GM21526 (cell line): ENCODE measurements around the gene FAU.
"Not testable (repeated sequence)": the region's sequence is repeated elsewhere in the genome, so short reads cannot be mapped to it uniquely, and the experiment has no call there.

Experiments used
- ATAC-seq: cut with Tn5 transposase; IDR thresholded peaks from one replicate; pipeline ENCODE4 v1.9.1; 2021; ENCODE audit warnings: moderate library complexity; ENCODE audit not compliant: unreplicated experiment, low FRiP score

FAU gene

DNA sequence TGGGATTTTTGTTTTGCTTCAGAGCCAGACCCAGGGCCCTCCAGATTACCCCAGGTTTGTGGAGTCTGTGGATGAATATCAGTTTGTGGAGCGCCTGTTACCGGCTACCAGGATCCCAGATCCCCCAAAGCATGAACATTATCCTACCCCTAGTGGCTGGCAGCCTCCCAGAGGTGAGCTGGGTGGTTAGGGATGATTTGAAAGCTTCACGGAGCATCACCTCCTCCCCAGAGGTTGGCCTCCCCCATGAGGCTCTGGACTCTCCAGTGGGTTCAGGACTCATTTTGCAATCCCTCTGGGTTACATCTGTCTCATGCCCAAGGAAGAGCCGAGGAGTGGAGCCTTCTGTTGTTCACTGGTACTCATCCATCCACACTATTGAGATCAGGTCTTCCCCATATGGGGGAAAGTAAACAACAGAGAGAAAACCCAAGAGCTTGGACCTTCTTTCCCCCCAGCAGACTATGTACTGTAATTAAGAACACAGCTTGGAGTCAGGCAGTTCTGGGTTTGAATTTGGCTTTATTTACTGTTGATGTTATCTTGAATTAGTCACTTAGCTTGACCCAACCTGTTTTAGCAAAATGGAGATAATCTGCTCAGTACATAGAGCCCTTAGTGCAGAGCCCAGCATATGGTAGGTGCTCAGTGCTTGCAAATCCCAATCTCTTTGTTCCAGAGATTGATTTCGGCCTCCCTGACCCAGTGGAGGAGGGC, 2.7 kb upstream of the FAU start:
- ATAC-seq, result no peak

DNA sequence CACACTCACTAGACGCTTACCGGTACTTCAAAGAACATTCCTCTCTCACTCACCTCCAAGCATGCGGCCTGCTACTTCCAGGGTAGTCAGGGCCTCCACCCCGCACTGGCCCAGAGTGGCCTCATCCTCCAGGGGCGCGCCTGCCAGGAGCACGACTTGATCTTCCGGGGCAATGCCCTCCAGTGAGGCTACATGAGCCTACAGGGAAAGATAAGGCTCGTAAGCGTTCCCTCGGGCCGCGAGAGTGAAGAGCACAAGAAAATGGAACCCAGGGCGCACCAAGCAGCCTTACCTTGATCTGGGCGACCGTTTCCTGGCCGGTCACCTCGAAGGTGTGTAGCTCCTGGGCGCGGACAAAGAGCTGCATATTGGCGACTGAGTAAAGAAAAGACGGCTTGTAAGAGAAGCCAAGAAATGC, 478 bp downstream of the FAU start:
- ATAC-seq, result no peak

DNA sequence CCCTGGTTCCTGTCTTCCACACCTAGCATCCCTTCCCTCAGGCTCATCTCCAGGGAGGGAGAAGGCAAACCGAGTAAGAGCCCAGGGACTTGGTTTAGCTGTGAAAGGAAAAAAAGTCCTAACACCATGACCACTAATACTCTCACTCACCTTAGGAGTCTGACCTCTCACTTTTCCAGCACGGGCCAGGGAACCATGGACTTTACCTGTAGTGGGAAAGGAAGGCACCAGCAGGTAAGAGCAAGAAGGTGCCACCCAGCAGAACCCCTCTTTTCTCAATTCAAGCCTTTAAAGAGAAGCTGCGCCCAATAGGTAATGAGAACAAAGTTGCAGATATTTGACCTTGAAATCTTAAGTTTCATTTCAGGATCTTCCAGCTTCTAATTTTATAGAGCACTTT, 1.1 kb downstream of the FAU start:
- ATAC-seq, result no peak

DNA sequence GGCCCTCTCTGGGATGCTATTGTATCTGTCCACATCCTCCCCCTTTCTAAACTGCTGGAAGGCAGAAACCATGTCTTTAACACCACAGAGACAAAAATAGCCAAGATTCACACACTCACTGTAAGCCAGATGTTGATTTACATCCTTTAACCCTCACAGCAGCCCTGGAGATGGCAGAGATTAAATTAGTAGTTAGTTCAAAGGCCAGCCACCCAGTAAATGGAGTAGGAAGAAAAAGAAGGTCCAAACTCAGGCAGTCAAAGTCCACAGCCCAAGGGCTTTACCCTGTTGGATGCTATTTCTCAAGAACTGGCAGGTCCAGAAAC, 2.3 kb downstream of the FAU start:
- no peak for ATAC-seq

DNA sequence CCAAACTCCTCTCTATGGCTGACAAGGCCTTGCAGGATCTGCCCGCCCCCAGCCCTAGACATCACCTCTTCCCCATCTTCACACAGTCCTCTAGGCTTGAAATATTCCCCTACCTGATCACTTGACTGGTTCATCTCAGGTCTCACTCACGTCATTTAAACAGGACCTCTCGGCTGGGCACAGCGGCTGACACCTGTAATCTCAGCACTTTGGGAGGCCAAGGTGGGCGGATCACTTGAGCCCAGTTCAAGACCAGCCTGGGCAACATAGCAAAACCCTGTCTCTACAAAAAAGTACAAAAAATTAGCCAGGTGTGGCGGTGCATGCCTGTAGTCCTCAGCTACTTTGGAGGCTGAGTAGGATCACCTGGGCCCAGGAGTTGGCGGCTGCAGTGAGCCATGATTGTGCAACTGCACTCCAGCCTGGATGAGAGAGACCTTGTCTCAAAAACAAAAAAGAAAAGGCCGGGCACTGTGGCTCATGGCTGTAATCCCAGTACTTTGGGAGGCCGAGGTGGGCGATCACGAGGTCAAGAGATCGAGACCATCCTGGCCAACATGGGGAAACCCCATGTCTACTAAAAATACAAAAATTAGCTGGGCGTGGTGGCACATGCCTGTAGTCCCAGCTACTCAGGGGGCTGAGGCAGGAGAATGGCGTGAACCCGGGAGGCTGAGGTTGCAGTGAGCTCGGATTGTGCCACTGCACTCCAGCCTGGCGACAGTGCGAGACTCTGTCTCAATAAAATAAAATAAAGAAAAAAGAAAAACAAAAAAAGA, 2.9 kb downstream of the FAU start:
- ATAC-seq, result not testable (repeated sequence)

DNA sequence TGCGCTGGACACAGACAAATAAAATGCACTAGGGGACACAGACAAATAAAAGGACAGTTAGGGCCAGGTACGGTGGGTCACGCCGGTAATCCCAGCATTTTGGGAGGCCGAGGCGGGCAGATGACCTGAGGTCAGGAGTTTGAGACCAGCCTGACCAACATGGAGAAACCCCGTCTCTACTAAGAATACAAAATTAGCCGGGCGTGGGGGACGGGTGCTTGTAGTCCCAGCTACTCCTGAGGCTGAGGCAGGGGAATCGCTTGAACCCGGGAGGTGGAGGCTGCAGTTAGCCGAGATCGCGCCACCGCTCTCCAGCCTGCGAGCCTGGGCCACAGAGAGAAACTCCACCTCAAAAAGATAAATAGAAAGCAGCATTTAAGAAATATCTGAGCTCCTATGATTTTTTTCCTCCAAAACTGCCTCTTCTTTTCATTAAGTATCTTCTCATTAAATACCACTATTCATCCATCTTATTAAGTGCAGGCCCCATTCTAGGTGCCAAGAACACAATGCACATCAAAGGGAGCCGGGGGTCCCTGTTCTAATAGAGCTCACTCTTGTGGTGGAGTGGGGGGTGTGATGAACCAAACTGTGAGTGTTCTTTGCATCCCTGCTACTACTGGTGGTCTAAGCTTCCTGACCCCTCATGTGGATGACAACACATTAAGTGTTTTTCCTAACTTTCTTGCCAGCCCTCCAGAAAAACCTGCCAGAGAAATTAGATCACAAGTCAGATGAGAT, 3.7 kb downstream of the FAU start:
- no peak for ATAC-seq

DNA sequence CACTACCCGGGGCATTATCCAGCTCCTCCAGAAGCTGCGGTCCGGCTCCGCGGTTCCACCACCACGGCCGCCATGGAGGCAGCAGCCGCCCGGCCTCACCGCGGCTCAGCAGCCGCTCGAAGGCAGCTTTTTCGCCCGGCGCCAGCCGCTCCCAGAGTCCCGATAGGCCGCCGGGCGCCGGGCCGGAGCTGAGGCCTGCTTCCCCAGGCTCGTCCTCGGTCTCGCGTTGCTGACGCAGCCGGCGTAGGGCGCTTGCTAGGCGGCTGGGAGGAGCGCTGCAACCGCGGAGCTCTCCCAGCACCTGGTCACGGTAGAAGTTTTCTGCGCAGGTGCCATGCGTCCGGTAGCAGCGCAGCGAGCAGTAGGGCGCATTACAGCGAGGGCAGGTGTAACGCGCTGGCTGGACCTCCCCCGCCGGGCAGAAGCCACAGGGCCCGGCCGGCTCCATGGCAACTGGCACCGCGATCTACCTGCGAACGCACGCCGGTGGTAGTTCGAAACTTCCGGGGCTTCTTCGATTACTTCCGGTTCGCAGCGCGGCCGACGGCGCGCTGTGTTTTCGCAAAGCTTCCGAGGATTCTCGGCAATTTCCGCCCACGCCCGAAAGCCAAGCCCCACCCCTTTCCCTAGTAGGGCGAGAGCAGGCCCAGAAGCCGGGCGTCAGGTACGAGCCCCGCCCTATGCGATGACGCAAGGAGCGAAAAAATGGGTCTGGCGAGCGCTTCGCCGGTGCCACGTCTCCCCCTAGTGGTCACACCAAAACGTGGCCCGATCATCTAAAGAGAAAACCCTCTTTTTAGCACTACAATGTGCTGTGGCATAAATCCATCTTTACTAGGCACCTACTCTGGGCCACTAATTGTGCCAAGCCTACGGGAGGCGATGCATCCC, 4.5 kb downstream of the FAU start, which contains the start of gene ZNHIT2:
ZNHIT2 (minus strand) TSS at position 496 of the 891 bp plus-strand sequence; CDS start at position 448, 48 bp downstream.
- ATAC-seq, result peak; percentile 47

DNA sequence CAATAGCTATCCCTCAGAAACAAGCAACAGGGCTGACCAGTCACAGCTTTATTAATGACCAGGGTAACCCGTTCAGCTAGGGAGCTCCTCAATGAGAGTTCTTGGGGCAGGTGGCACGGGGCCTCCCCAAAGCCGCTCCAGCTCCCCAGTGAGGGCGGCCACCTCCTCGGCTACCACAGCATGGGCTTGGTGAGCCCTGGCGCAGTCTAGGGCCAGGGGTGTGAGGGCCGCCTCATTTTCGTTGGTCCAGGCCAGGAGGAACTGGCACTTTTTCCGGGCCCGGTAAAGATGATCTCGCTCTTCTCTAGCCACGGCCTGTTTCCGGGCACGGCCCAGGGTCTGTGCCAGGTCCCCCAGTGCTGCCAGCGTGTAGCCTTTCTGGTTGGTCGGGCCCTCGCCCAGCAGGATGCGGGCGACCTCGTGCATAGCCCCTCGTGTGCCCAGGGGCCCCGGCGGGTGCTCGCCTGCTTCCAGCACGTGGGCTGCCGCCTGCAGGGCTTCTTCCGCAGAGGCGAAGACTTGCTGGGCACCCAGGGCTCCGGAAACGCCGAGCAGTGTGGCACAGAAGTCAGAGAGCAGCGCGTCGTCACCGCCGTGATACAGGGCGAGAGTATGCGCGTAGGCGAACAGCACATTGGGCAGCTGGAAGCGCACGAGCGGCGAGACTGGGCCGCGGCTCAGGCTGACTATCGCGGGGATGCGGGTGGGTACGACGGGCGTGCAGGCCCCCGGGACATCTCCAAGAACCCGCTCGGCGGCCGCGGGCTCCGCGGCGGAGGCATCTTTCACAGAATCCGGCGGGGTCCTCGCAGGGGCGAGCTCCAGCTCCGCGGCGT, 5.3 kb downstream of the FAU start:
- ATAC-seq, result no peak

DNA sequence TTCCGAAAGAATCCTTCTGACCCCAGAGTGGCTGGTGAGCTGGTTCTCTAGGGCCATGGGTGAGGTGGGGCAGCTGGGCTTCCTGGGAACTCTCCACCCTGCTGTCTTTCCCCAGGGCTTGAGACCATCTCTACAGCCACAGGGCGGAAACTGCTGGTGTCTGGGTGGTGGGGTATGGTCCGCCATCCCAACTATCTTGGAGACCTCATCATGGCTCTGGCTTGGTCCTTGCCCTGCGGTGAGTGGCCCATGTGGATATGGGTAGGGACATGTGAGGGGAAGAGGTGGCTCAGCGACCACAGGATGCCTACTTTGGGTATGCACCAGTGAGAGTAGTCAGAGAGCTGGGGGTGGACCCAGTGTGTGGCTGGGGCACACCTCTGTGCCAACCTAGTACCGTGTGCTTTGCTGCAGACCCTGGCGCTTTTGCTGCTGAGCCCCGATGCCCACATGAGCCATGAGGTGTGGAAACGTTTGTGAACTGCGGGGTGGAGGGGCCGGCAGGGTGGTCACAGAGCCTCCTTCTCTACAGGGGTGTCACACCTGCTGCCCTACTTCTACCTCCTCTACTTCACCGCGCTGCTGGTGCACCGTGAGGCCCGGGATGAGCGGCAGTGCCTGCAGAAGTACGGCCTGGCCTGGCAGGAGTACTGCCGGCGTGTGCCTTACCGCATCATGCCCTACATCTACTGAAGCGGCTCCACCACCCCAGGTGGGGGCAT, 6.4 kb downstream of the FAU start:
- no peak for ATAC-seq

DNA sequence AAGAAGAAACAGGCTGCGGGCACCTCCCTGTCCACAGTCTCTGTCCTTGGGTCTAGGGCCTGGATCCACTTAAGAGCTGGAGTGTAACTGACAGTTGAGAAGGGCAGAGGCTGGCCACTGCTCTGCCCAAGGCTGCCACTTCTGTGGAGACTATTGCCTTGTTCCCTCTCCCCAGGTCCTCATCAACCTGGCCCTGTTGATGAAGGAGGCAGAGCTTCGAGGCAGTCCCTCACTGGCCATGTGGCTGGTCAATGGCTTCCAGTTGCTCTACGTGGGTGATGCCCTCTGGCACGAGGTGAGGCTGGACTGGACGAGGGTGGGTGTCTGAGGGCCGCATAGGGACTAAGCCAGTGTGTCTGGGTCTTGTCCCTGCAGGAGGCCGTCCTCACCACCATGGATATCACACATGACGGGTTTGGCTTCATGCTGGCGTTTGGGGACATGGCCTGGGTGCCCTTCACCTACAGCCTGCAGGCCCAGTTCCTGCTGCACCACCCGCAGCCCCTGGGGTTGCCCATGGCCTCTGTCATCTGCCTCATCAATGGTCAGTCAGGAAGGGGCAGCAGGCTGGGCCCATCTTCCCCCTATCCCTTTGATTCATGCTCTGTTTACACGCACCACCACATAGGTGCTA, 7.3 kb downstream of the FAU start:
- ATAC-seq, result no peak

DNA sequence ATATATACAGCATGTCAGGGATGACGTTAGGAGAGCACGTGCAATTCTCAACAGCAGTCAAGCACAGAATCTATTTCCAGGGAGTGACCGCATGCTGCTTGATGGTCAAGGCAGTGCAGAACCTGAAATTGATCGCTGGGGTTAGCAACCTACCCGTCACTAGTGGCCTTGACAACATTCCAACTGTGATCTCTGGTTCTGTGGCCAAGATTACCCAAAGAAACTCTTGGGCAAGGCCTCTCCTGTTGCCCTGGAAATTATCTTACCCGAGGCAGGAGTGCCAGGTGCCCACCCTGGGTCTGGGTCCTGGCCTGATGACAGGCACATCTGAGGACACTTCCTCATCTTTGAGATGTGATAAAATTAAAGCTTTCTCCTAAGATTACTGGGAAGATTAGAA, 8.1 kb downstream of the FAU start:
- no peak for ATAC-seq

DNA sequence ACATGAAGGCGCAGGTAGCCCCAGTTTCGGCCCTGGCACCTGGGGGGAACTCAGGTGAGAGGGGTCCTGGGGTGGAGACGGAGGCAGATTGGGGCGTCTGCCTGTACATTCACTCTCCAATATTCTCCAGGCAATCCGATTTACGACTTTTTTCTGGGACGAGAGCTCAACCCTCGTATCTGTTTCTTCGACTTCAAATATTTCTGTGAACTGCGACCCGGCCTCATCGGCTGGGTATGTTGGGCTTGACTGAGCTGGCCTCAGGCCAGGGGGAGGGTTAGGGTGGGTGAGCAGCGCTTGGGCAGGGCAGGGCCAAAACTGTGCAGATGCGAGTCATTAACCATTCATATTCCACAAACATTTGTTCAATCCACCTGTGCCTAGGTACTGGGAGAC, 8.6 kb downstream of the FAU start:
- ATAC-seq, result no peak

DNA sequence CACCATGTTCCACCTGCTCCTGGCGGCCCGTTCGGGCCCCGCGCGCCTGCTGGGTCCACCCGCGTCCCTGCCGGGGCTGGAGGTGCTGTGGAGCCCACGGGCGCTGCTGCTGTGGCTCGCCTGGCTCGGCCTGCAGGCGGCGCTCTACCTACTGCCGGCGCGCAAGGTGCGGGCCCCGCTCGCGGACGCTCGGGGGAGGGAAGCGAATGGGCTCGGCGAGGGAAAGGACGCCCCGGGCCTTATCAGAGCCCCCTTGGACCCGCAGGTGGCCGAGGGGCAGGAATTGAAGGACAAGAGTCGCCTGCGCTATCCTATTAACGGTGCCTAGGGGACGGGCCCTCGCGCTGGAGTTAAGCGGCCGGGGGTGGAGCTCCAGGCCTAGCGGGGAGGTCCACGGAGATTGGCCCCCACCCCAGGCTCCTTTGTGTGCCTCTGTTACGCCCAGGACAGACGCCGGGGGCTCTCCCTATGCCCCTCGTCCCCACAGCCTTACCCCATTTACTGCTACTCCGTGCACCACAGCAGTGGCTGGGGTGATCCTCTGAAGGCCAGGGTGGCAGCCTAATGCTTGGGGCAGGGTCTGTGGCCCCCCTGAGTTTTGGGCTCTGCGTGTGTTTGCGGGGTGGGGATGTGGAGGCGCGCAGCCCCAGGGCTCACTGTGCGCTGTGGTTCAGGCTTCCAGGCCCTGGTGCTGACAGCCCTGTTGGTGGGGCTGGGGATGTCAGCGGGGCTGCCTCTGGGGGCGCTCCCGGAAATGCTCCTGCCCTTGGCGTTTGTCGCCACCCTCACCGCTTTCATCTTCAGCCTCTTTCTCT, 9.2 kb downstream of the FAU start:
- no peak for ATAC-seq

DNA sequence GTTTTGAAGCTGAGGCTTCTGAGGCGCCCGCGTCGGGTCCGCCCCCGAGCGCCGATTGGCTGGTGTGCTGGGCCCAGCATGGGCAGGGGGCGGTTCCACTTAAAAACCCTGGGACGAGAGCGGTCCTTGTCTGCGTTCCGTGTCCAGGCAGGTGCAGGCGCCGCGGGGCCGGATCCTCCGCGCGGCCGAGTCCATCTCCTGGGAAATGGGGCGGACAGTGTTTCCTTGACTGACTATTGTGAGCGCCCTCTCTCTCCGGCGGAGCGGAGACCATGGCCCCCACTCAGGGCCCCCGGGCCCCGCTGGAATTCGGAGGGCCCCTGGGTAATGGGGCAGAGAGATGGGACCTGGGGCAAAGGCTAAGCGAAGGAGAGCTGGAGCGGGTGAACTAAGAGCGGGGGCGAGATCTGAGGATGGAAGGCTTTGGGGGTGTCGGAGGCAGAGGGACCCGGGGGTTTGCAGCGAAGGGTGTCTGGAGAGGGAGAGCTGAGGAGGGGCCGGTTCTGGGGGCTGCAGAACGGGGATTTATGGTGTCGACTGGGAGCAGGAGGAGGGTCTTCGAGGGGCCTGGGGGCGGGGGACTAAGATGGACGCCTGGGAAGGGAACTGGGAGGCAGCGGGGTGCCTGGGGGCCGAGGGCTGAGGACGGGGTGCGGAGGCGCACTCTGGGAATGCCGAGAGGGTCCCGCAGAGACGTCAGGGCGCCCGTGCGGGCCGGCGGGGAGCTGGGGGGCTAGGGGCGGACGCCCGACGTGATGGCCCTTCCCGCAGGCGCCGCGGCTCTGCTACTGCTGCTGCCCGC, 10.0 kb downstream of the FAU start, which contains the start of gene TM7SF2:
TM7SF2 (plus strand) TSS at position 129 of the 802 bp plus-strand sequence; CDS start at position 273, 144 bp downstream.
- peak; percentile 48 for ATAC-seq

DNA sequence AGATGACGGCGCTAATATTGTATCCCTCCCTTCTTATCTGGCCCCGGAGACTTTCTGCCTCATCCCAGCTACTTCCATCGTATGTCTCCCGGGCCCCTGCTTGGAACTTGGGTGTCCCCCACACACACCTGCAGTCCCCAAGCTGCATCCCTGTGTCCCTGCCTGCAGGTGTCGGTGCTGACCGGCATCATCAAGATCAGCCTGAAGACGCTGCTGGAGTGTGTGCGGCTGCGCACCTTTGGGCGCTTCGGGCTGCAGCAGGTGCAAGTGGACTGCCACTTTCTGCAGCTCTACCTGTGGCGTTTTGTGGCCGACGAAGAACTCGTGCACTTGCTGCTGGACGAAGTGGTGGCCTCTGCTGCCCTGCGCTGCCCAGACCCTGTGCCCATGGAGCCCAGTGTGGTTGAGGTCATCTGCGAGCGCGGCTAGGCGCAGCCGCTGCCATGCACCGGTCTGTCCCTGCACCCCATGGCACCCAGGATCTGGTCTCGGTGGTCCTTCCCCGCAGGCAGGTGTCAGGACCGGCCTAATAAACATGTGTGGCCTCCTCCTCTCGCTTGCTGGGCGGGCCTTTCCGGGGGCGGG, 10.7 kb downstream of the FAU start:
- no peak for ATAC-seq

DNA sequence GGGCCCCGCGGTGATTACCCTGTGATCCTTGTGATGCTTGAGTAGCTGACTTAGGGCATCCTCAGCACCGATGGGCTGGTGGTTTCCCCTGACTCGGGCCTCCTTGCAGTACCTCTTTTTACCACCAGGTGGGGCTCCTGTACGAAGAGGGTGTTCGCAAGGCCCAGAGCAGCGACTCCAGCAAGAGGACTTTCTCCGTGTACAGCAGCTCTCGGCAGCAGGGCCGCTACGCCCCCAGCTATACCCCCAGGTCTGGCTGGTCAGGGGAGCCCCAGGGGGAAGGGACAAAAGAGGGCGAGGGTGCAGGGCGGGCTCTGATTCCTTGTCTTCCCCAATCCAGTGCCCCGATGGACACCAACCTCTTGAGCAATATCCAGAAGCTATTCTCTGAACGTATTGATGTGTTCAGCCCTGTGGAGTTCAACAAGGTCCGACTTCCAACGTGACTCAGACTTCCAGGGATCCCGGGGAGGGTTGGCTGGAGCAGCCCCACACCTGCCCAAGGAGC, 11.5 kb downstream of the FAU start:
- ATAC-seq, result no peak
